Suprapubic skin (tissue), 4 donors: Measurements from ENCODE around the gene AHDC1. TPM values are rescaled to one million over a fixed set of nuclear protein-coding genes. Genes with fewer than 3 reads are reported as not detected.

Source experiments
- DNase-seq, 2 donors: peaks; one replicate each; pipeline ENCODE4 v3.0.0-alpha.2; 2019; ENCODE audit warnings: low spot score in 2 of 2
- H3K27ac ChIP-seq: fragments of 200-600 bp; sonication (generic); one replicate; pipeline ENCODE4 v1.5.1; 2019
- H3K27me3 ChIP-seq: fragments of 200-600 bp; sonication (generic); one replicate; pipeline ENCODE4 v1.5.1; 2019
- H3K36me3 ChIP-seq: fragments of 200-600 bp; sonication (generic); one replicate; pipeline ENCODE4 v1.5.1; 2019
- H3K4me1 ChIP-seq: fragments of 200-600 bp; sonication (generic); one replicate; pipeline ENCODE4 v1.5.1; 2019
- H3K4me3 ChIP-seq: fragments of 200-600 bp; sonication (generic); one replicate; pipeline ENCODE4 v1.5.1; 2019; ENCODE audit warnings: mild to moderate bottlenecking
- H3K9me3 ChIP-seq: fragments of 200-600 bp; sonication (generic); one replicate; pipeline ENCODE4 v1.5.1; 2019
- EP300 ChIP-seq: sonication (generic); formaldehyde crosslinking; IDR thresholded peaks from one replicate; pipeline ENCODE4 v1.6.1; 2017; ENCODE audit warnings: antibody characterized with exemption
- POLR2A ChIP-seq, 2 donors: fragments of 450-650 bp; IDR thresholded peaks; one replicate each; pipeline ENCODE4 v1.6.1; 2017; ENCODE audit warnings: antibody characterized with exemption in 2 of 2, mild to moderate bottlenecking in 2 of 2, moderate library complexity in 2 of 2
- POLR2AphosphoS5 ChIP-seq, 3 donors: sonication (generic); formaldehyde crosslinking; IDR thresholded peaks; one replicate each; pipeline ENCODE4 v1.6.1; 2017; ENCODE audit warnings: antibody characterized with exemption in 3 of 3
- WGBS: methylation state at CpG from one replicate; pipeline ENCODE4 v1.1.5; 2018; 5-methylcytosine and 5-hydroxymethylcytosine counted together
- total RNA-seq, 4 donors: library from RNA; depleted of rRNA; stranded (reverse); fragments of >200 nt; gene quantifications; one replicate each; pipeline ENCODE4 v1.1.0, GENCODE V29; 2016
- TF ChIP-seq, protein P1 (sequence below), 2 donors: fragments of 200-600 bp in 1 of 2; fragments of 450-650 bp in 1 of 2; sonication (generic) in 1 of 2; IDR thresholded peaks; one replicate each; pipeline ENCODE4 v1.5.1; 2016 to 2019; ENCODE audit warnings: antibody characterized with exemption in 2 of 2, mild to moderate bottlenecking in 1 of 2, moderate library complexity in 1 of 2

AHDC1 gene
- total RNA-seq, 4 donors from 2014 or later: 46.7 to 103 (median 60.1) TPM

DNA sequence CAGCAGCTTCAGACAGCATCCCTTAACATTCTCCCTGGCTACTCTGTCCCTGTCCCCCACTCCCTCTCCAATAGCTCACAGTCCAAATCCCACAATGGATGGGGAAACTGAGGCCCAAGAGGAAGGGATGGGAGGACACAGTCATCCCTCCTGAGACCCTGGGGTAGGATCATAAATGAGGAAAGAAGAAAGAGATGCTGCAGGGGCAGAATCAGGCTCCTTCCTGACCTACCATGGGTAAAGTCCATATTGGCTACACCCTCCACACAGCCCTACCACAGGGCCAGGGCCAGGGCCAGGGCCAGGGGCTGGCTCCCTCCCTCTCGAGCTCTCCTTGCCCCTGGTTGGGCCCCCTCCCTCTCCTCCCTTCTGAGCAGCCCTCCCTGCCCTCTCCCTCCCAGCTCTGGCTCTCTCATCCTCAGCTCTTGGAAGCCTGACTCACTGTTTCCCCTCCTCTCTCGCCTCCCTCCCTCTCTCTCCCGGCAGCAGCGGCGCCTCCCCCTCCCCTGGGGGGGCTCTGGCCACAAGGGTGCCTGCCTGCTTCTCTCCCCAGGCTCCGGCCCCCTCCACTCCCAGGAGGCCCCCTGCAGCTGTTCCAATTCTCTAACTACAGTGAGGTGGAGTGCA is 4.9 kb downstream of the AHDC1 start:
- no peaks in the 10 kb centered on the region for H3K27me3 ChIP-seq
- DNase-seq: no peak
- H3K4me1 ChIP-seq: peaks cover 87% of the 10 kb centered on the region
- peak overlapping the region; percentile 19 for H3K4me3 ChIP-seq
- 3% methylated on average over 6 of the region's 6 CpGs for WGBS
- peak overlapping the region; percentile 65 for H3K27ac ChIP-seq
- H3K36me3 ChIP-seq: peaks cover 3% of the 10 kb centered on the region
- TF ChIP-seq EP300 (no peak), POLR2AphosphoS5 (IDR thresholded peaks at IDR 0.05) (no peak), POLR2A (IDR thresholded peaks at IDR 0.05) (no peak)
- TF ChIP-seq, protein P1, sequence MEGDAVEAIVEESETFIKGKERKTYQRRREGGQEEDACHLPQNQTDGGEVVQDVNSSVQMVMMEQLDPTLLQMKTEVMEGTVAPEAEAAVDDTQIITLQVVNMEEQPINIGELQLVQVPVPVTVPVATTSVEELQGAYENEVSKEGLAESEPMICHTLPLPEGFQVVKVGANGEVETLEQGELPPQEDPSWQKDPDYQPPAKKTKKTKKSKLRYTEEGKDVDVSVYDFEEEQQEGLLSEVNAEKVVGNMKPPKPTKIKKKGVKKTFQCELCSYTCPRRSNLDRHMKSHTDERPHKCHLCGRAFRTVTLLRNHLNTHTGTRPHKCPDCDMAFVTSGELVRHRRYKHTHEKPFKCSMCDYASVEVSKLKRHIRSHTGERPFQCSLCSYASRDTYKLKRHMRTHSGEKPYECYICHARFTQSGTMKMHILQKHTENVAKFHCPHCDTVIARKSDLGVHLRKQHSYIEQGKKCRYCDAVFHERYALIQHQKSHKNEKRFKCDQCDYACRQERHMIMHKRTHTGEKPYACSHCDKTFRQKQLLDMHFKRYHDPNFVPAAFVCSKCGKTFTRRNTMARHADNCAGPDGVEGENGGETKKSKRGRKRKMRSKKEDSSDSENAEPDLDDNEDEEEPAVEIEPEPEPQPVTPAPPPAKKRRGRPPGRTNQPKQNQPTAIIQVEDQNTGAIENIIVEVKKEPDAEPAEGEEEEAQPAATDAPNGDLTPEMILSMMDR (IDR thresholded peaks at IDR 0.05): no peak
- no peaks in the 10 kb centered on the region for H3K9me3 ChIP-seq

- Histone ChIP-seq H3K4me1 (peaks cover 93% of the 10 kb centered on the region), H3K9me3 (no peaks in the 10 kb centered on the region), H3K4me3 (no peak overlapping the region), H3K27me3 (no peaks in the 10 kb centered on the region), H3K36me3 (peaks cover 3% of the 10 kb centered on the region), H3K27ac (peak overlapping the region; percentile 65)
- TF ChIP-seq EP300: no peak
- TF ChIP-seq POLR2A (IDR thresholded peaks at IDR 0.05): no peak
- TF ChIP-seq, protein P1 (IDR thresholded peaks at IDR 0.05): no peak
- no peak for TF ChIP-seq POLR2AphosphoS5 (IDR thresholded peaks at IDR 0.05)
- WGBS: 17% methylated on average over 2 of the region's 3 CpGs
- DNase-seq: no peak
Measured at GRCh38 chr1:27598295-27598687, 5.7 kb downstream of the AHDC1 start.

- H3K27ac ChIP-seq: peak overlapping the region; percentile 65
- peaks cover 99% of the 10 kb centered on the region for H3K4me1 ChIP-seq
- H3K36me3 ChIP-seq: peaks cover 3% of the 10 kb centered on the region
- H3K9me3 ChIP-seq: no peaks in the 10 kb centered on the region
- H3K4me3 ChIP-seq: no peak overlapping the region
- TF ChIP-seq EP300 (no peak), POLR2A (IDR thresholded peaks at IDR 0.05) (no peak), POLR2AphosphoS5 (IDR thresholded peaks at IDR 0.05) (no peak)
- TF ChIP-seq, protein P1 (IDR thresholded peaks at IDR 0.05): no peak
- no peak for DNase-seq
- WGBS: 63% methylated on average over 6 of the region's 7 CpGs
- H3K27me3 ChIP-seq: no peaks in the 10 kb centered on the region
Measured at GRCh38 chr1:27597516-27598294, 6.2 kb downstream of the AHDC1 start.

GRCh38 chr1:27596986-27597385 is 7.0 kb downstream of the AHDC1 start:
- Histone ChIP-seq H3K9me3 (no peaks in the 10 kb centered on the region), H3K4me1 (peaks cover 99% of the 10 kb centered on the region), H3K36me3 (peaks cover 3% of the 10 kb centered on the region), H3K27ac (no peak overlapping the region), H3K4me3 (no peak overlapping the region), H3K27me3 (no peaks in the 10 kb centered on the region)
- 60% methylated on average over 4 of the region's 4 CpGs for WGBS
- TF ChIP-seq, protein P1 (IDR thresholded peaks at IDR 0.05): no peak
- TF ChIP-seq POLR2AphosphoS5 (IDR thresholded peaks at IDR 0.05): no peak
- no peak for TF ChIP-seq POLR2A (IDR thresholded peaks at IDR 0.05)
- no peak for TF ChIP-seq EP300
- DNase-seq: no peak

GRCh38 chr1:27596261-27596660 is 7.7 kb downstream of the AHDC1 start:
- H3K9me3 ChIP-seq: no peaks in the 10 kb centered on the region

More at GRCh38 chr1:27596261-27596660, 7.7 kb downstream of the AHDC1 start:
- TF ChIP-seq EP300: no peak
- TF ChIP-seq POLR2A (IDR thresholded peaks at IDR 0.05): no peak
- TF ChIP-seq POLR2AphosphoS5 (IDR thresholded peaks at IDR 0.05): no peak
- TF ChIP-seq, protein P1 (IDR thresholded peaks at IDR 0.05): no peak
- peak overlapping the region; percentile 33 for H3K27ac ChIP-seq
- 30% methylated on average over 9 of the region's 9 CpGs for WGBS
- no peak for DNase-seq
- peaks cover 99% of the 10 kb centered on the region for H3K4me1 ChIP-seq
- peaks cover 3% of the 10 kb centered on the region for H3K36me3 ChIP-seq
- H3K27me3 ChIP-seq: no peaks in the 10 kb centered on the region
- no peak overlapping the region for H3K4me3 ChIP-seq
